Calu3 (cell line): ENCODE measurements around the gene MELTF. TPM values are rescaled to one million over a fixed set of nuclear protein-coding genes. Genes with fewer than 3 reads are reported as not detected.

Source experiments
- BruUV-seq: library from RNA; stranded (reverse); fragments of 400-500 nt; replicated peaks from 2 replicates; lab custom pipeline; 2021; lab: Mats Ljungman, UMichigan
- CTCF ChIA-PET: fragments of 300-600 bp; sonication (Branson Sonifier 250); formaldehyde crosslinking; loops from one replicate; lab custom pipeline; 2022; ENCODE audit warnings: antibody characterized with exemption; lab: Charles Lee
- DNase-seq: peaks from one replicate; pipeline ENCODE4 v3.0.0; 2022
- H3K27ac Mint-ChIP-seq: one replicate; pipeline ENCODE4 v1.8.0; 2022; ENCODE audit warnings: mixed read lengths; ENCODE audit not compliant: unreplicated experiment
- H3K27me3 Mint-ChIP-seq: one replicate; pipeline ENCODE4 v1.8.0; 2022; ENCODE audit warnings: mixed read lengths; ENCODE audit not compliant: unreplicated experiment
- H3K36me3 Mint-ChIP-seq: one replicate; pipeline ENCODE4 v1.8.0; 2022; ENCODE audit warnings: mild to moderate bottlenecking, moderate library complexity, mixed read lengths; ENCODE audit not compliant: insufficient read depth, unreplicated experiment
- H3K4me1 Mint-ChIP-seq: one replicate; pipeline ENCODE4 v1.8.0; 2022; ENCODE audit warnings: mild to moderate bottlenecking, low read depth, mixed read lengths; ENCODE audit not compliant: unreplicated experiment
- H3K4me3 Mint-ChIP-seq: one replicate; pipeline ENCODE4 v1.8.0; 2022; ENCODE audit warnings: mild to moderate bottlenecking, low read depth, moderate library complexity, mixed read lengths; ENCODE audit not compliant: unreplicated experiment
- H3K9me3 Mint-ChIP-seq: one replicate; pipeline ENCODE4 v1.8.0; 2022; ENCODE audit warnings: low read depth, mixed read lengths; ENCODE audit not compliant: unreplicated experiment
- intact Hi-C: fragments of 100-400 bp; cut with micrococcal nuclease; formaldehyde crosslinking; loops from one replicate; pipeline ENCODE4 v1.10.0; 2022; ENCODE audit not compliant: unreplicated experiment
- total RNA-seq: library from RNA; stranded (reverse); gene quantifications from 2 replicates; pipeline ENCODE4 v1.2.3, GENCODE V29; 2022
- TF ChIP-seq, protein P1 (sequence below): fragments of 200-600 bp; IDR thresholded peaks from one replicate; pipeline ENCODE4 v1.8.0; 2022; ENCODE audit warnings: antibody characterized with exemption; ENCODE audit not compliant: unreplicated experiment

The MELTF gene
- total RNA-seq, 1 experiment from 2014 or later = 39.0 TPM

DNA sequence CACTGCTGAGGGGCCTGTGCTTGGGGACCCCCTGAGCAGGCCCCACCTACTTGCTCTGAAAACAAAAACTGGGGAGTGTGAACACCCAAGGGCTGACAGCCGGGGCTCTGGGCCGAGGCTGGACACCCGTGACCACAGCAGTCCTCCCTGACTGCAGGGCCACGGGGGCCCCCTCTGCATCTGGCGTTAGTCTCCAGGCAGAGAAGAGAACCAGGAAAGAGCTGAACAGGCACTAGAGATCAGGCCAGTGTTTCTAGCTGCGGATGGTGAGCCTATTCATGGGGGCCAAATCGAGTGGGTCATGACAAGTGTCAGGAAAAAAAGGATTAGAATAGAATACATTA, 17.1 kb downstream of the MELTF start:
- Mint-ChIP-seq H3K36me3 (peaks cover 11% of the 10 kb centered on the region), H3K4me1 (no peaks in the 10 kb centered on the region), H3K4me3 (no peak overlapping the region), H3K27ac (no peak overlapping the region), H3K9me3 (no peaks in the 10 kb centered on the region), H3K27me3 (no peaks in the 10 kb centered on the region)
- intact Hi-C loops = no loop called here
- DNase-seq = no peak
- no TSS peak for BruUV-seq
- TF ChIP-seq, protein P1, sequence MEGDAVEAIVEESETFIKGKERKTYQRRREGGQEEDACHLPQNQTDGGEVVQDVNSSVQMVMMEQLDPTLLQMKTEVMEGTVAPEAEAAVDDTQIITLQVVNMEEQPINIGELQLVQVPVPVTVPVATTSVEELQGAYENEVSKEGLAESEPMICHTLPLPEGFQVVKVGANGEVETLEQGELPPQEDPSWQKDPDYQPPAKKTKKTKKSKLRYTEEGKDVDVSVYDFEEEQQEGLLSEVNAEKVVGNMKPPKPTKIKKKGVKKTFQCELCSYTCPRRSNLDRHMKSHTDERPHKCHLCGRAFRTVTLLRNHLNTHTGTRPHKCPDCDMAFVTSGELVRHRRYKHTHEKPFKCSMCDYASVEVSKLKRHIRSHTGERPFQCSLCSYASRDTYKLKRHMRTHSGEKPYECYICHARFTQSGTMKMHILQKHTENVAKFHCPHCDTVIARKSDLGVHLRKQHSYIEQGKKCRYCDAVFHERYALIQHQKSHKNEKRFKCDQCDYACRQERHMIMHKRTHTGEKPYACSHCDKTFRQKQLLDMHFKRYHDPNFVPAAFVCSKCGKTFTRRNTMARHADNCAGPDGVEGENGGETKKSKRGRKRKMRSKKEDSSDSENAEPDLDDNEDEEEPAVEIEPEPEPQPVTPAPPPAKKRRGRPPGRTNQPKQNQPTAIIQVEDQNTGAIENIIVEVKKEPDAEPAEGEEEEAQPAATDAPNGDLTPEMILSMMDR = no peak
- CTCF ChIA-PET = no interaction called here

DNA sequence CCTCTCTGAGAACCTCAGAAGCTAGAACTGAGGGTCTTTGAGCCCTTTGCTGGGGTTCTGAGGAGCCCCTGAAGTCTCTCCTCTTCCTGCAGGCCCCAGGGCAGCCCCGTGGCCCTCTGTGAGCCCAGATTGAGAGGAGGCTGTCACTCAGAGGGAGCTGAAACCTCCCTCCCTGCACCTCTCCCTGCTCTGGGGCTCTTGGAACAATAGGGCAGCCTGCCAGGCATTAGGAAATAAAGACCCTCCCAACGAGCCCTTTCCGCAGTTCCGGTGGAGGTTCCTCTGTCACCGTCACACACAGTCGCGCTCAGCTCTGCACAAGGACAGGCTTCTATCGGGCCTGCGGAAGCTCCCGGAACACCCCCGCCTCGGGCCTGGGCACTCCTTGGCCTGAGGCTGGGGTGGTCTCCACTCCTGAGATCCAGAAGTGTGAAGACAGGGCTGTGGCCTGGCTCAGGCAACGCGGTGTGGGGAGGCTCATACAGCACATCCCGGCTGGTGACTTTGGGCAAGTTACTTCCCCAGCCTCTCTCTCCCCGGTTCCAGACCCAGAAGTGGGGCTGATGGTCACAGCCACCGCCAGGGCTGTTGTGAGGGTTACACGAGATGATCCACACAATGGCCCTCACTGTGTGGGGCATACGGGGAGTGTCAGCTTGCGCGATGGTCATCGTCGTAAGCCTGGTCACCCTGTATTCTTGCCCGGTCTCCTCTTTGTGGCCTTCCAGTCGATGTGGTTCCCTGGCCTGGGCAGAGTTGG, 17.7 kb downstream of the MELTF start:
- H3K4me1 Mint-ChIP-seq = no peaks in the 10 kb centered on the region
- no peak overlapping the region for H3K4me3 Mint-ChIP-seq
- no TSS peak for BruUV-seq
- H3K27me3 Mint-ChIP-seq = no peaks in the 10 kb centered on the region
- DNase-seq = no peak
- no peak overlapping the region for H3K27ac Mint-ChIP-seq
- intact Hi-C loops = no loop called here
- TF ChIP-seq, protein P1 = no peak
- peaks cover 14% of the 10 kb centered on the region for H3K36me3 Mint-ChIP-seq
- CTCF ChIA-PET = no interaction called here
- no peaks in the 10 kb centered on the region for H3K9me3 Mint-ChIP-seq

DNA sequence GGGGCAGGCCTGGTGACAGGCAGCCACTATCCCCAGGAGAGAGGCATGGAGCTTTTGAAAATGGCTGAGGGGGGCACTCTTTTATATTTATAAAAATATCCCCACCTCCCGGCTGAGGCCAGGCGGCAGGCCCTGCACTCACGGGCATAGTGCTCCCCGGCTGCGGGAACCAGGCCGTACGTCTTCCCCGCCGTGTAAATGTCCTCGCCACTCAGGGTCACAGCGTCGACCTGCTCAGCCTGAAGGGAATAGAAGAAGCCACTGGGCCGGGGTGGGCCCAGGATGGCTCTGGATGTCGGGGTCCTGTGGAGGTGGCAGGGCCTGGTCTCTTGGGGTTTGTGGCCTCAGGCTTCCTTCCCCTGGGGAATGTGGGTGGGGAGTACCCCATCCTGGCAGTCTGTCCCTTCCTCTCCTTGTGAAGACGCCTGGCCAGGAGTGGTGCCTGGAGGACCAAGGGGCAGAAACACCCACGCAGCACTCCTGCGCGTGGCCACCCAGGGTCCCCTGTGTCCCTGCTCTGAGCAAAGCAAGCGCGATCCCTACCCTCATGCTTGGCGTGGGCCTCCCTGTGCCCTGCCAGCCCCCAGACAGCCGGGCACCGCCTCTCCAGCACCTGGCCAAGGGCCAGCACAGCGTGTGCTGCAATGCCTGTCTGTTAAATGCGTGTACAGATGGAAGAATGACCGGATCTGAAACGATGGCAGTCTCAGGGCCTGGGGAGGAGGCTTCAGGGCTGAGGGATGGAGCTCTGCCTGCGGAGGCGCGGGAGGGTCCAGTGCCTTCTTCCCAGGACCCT, 18.9 kb downstream of the MELTF start:
- no peaks in the 10 kb centered on the region for H3K27me3 Mint-ChIP-seq
- intact Hi-C loops = no loop called here
- no peaks in the 10 kb centered on the region for H3K9me3 Mint-ChIP-seq
- H3K36me3 Mint-ChIP-seq = peaks cover 6% of the 10 kb centered on the region
- TF ChIP-seq, protein P1 = no peak
- no peak overlapping the region for H3K4me3 Mint-ChIP-seq
- CTCF ChIA-PET = no interaction called here
- DNase-seq = no peak
- BruUV-seq = no TSS peak
- H3K4me1 Mint-ChIP-seq = no peaks in the 10 kb centered on the region
- no peak overlapping the region for H3K27ac Mint-ChIP-seq

DNA sequence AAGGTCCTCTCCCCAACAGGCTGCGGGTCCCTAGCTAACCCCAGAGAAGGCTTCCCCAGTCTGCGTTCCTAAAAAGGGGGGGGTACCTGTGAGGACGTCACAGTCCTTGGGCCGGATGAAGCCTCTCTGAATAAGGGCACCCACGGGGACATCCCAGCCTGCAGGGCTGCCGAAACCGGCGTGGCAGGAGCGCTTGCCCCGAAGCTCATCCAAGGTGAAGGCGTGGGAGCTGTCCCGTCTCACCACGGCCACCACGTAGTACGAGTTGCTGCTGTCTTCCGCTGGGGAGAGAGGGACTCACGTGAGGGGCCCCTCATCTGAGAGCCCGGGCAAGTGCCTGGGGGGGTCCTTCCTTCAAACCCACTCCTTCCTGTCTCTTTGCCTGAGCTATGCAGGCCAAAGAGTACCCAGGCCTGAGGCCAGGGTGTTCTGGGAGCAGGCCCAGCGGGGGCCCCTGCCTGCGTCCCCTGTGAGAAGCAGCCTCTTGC, 20.0 kb downstream of the MELTF start:
- no TSS peak for BruUV-seq
- intact Hi-C loops = no loop called here

More for the DNA sequence above, 20.0 kb downstream of the MELTF start:
- Mint-ChIP-seq H3K36me3 (peaks cover 6% of the 10 kb centered on the region), H3K4me1 (no peaks in the 10 kb centered on the region), H3K27me3 (no peaks in the 10 kb centered on the region), H3K9me3 (no peaks in the 10 kb centered on the region), H3K27ac (no peak overlapping the region), H3K4me3 (no peak overlapping the region)
- TF ChIP-seq, protein P1 = no peak
- no peak for DNase-seq
- CTCF ChIA-PET = no interaction called here
